ENCODE data around the gene STAM.

- TF ChIP-seq, protein P1, sequence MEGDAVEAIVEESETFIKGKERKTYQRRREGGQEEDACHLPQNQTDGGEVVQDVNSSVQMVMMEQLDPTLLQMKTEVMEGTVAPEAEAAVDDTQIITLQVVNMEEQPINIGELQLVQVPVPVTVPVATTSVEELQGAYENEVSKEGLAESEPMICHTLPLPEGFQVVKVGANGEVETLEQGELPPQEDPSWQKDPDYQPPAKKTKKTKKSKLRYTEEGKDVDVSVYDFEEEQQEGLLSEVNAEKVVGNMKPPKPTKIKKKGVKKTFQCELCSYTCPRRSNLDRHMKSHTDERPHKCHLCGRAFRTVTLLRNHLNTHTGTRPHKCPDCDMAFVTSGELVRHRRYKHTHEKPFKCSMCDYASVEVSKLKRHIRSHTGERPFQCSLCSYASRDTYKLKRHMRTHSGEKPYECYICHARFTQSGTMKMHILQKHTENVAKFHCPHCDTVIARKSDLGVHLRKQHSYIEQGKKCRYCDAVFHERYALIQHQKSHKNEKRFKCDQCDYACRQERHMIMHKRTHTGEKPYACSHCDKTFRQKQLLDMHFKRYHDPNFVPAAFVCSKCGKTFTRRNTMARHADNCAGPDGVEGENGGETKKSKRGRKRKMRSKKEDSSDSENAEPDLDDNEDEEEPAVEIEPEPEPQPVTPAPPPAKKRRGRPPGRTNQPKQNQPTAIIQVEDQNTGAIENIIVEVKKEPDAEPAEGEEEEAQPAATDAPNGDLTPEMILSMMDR (IDR thresholded peaks at IDR 0.05) = no peak
- no peak for TF ChIP-seq POLR2A (IDR thresholded peaks at IDR 0.05)
Observed at GRCh38 chr10:17764142-17764541, 120.2 kb downstream of the STAM start.
